Measurements from ENCODE around the gene NUMB.

The NUMB gene

GRCh38 chr14:73253323-73253610, 205.1 kb downstream of the NUMB start:
- H3K27ac ChIP-seq (ENCODE audit: low read length) = no peak overlapping the region
- H3K4me1 ChIP-seq (ENCODE audit: insufficient read depth, low read length) = no peaks in the 10 kb centered on the region
- no peaks in the 10 kb centered on the region for H3K79me2 ChIP-seq (ENCODE audit: insufficient read depth, low read length)
- H3K4me3 ChIP-seq (ENCODE audit: low read depth in 1 of 2, low read length in 2 of 2) = no peak overlapping the region
- H3K27me3 ChIP-seq (ENCODE audit: insufficient read depth, low read length, poor library complexity) = no peaks in the 10 kb centered on the region
- TF ChIP-seq EZH2 (IDR thresholded peaks at IDR 0.05; ENCODE audit: borderline replicate concordance, low read depth, low read length, severe bottlenecking) = no peak
- TF ChIP-seq, protein P1, sequence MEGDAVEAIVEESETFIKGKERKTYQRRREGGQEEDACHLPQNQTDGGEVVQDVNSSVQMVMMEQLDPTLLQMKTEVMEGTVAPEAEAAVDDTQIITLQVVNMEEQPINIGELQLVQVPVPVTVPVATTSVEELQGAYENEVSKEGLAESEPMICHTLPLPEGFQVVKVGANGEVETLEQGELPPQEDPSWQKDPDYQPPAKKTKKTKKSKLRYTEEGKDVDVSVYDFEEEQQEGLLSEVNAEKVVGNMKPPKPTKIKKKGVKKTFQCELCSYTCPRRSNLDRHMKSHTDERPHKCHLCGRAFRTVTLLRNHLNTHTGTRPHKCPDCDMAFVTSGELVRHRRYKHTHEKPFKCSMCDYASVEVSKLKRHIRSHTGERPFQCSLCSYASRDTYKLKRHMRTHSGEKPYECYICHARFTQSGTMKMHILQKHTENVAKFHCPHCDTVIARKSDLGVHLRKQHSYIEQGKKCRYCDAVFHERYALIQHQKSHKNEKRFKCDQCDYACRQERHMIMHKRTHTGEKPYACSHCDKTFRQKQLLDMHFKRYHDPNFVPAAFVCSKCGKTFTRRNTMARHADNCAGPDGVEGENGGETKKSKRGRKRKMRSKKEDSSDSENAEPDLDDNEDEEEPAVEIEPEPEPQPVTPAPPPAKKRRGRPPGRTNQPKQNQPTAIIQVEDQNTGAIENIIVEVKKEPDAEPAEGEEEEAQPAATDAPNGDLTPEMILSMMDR (IDR thresholded peaks at IDR 0.05; ENCODE audit: borderline replicate concordance, extremely low read depth, low read length, poor library complexity, severe bottlenecking) = no peak
- no peak overlapping the region for H2AFZ ChIP-seq (ENCODE audit: low read depth, low read length)
- H3K9ac ChIP-seq (ENCODE audit: low read depth, low read length) = no peak overlapping the region
- ATAC-seq (ENCODE audit: insufficient read depth, low read depth) (no peak), DNase-seq (no peak)
- H3K36me3 ChIP-seq (ENCODE audit: insufficient read depth, low read length) = no peaks in the 10 kb centered on the region
- no peaks in the 10 kb centered on the region for H3K9me3 ChIP-seq (ENCODE audit: insufficient read depth, low read length, severe bottlenecking)
- H4K20me1 ChIP-seq (ENCODE audit: insufficient read depth, low read length) = no peaks in the 10 kb centered on the region; the same call in 1 of the 2 replicates
- no peak overlapping the region for H3K4me2 ChIP-seq (ENCODE audit: insufficient read depth, low read length)

DNA sequence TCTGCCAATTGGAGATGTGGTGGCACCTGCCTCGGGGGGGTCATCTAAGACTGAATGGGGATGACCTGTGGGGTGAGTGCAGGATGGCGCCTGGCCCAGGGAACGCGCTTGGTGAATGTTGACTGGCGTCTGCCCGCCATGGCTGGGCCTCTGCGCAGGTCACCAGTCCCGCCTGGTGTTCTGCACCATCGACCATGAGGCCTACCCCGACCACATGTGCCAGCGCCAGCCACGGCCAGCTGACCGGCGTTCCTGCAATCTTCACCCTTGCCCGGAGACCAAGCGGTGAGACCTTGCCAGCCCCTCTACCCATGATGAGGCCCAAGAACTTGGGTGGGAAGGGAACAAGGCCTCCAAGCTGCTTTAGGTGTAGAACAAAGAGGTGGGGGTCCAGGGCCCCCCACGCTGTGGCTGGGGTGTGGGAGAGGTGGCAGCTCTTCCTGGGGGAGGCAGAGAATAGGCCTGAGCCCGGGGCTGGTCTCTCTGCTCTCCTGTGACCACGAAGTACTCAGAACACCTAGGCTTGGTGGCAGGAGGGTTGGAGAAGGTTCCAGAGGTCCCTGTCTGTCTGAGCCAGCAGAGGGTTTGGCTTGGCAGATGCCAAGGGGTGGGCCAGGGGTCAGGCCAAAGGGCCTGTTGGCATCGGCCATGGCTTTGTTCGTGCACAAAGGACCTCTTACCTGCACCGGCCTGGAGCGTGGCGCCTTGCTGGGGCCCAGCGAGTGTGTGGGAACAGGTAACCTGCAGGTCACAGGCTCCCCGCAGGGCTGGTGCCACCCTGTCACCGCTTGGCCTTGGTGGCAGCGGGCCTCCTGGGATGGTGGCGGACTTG, 205.6 kb downstream of the NUMB start:
- ATAC-seq (ENCODE audit: insufficient read depth, low read depth) = no peak
- H3K9ac ChIP-seq (ENCODE audit: low read depth, low read length) = no peak overlapping the region
- no peak overlapping the region for H2AFZ ChIP-seq (ENCODE audit: low read depth, low read length)
- TF ChIP-seq EZH2 (IDR thresholded peaks at IDR 0.05; ENCODE audit: borderline replicate concordance, low read depth, low read length, severe bottlenecking) = no peak
- TF ChIP-seq, protein P1 (IDR thresholded peaks at IDR 0.05; ENCODE audit: borderline replicate concordance, extremely low read depth, low read length, poor library complexity, severe bottlenecking) = no peak
- DNase-seq = no peak
- H3K27ac ChIP-seq (ENCODE audit: low read length) = no peak overlapping the region
- no peak overlapping the region for H3K4me3 ChIP-seq (ENCODE audit: low read depth in 1 of 2, low read length in 2 of 2)
- H3K27me3 ChIP-seq (ENCODE audit: insufficient read depth, low read length, poor library complexity) = no peaks in the 10 kb centered on the region
- H3K9me3 ChIP-seq (ENCODE audit: insufficient read depth, low read length, severe bottlenecking) = no peaks in the 10 kb centered on the region
- no peak overlapping the region for H3K4me2 ChIP-seq (ENCODE audit: insufficient read depth, low read length)
- no peaks in the 10 kb centered on the region; the same call in 1 of the 2 replicates for H4K20me1 ChIP-seq (ENCODE audit: insufficient read depth, low read length)
- H3K4me1 ChIP-seq (ENCODE audit: insufficient read depth, low read length) = no peaks in the 10 kb centered on the region
- H3K79me2 ChIP-seq (ENCODE audit: insufficient read depth, low read length) = no peaks in the 10 kb centered on the region
- H3K36me3 ChIP-seq (ENCODE audit: insufficient read depth, low read length) = no peaks in the 10 kb centered on the region

DNA sequence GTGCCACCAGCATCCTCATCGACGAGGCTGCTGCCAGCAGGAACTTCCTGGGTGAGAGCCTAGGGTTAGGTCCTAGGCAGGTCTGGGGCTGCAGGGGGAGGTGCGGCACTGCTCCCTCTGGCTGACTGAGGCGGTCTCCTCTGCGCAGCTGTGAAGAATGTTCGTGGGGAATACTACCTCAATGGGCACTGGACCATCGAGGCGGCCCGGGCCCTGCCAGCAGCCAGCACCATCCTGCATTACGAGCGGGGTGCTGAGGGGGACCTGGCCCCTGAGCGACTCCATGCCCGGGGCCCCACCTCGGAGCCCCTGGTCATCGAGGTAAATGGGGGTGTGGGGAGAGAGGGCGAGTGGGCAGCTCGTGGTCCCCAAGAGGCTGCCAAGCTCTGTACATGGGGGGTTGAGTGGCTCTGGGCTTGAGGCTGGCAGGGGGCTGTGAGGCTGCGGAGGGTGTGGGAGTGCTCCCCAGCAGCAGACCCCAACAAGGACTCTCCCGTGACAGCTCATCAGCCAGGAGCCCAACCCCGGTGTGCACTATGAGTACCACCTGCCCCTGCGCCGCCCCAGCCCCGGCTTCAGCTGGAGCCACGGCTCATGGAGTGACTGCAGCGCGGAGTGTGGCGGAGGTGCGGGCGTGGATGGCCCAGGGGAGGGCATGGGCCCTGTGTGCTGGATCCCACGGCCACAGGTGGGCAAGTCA, 206.7 kb downstream of the NUMB start:
- H3K79me2 ChIP-seq (ENCODE audit: insufficient read depth, low read length) = no peaks in the 10 kb centered on the region
- TF ChIP-seq, protein P1 (IDR thresholded peaks at IDR 0.05; ENCODE audit: borderline replicate concordance, extremely low read depth, low read length, poor library complexity, severe bottlenecking) = no peak
- no peak for TF ChIP-seq EZH2 (IDR thresholded peaks at IDR 0.05; ENCODE audit: borderline replicate concordance, low read depth, low read length, severe bottlenecking)
- no peak overlapping the region for H3K27ac ChIP-seq (ENCODE audit: low read length)
- H3K4me3 ChIP-seq (ENCODE audit: low read depth in 1 of 2, low read length in 2 of 2) = no peak overlapping the region
- no peak overlapping the region for H3K9ac ChIP-seq (ENCODE audit: low read depth, low read length)
- H3K9me3 ChIP-seq (ENCODE audit: insufficient read depth, low read length, severe bottlenecking) = no peaks in the 10 kb centered on the region
- DNase-seq (no peak), ATAC-seq (ENCODE audit: insufficient read depth, low read depth) (no peak)
- H2AFZ ChIP-seq (ENCODE audit: low read depth, low read length) = no peak overlapping the region
- no peaks in the 10 kb centered on the region for H3K27me3 ChIP-seq (ENCODE audit: insufficient read depth, low read length, poor library complexity)
- no peaks in the 10 kb centered on the region for H3K36me3 ChIP-seq (ENCODE audit: insufficient read depth, low read length)
- peaks cover 4% of the 10 kb centered on the region for H3K4me1 ChIP-seq (ENCODE audit: insufficient read depth, low read length)
- H4K20me1 ChIP-seq (ENCODE audit: insufficient read depth, low read length) = no peaks in the 10 kb centered on the region; the same call in 1 of the 2 replicates
- H3K4me2 ChIP-seq (ENCODE audit: insufficient read depth, low read length) = no peak overlapping the region
